ENCODE measurements around the gene RAB11FIP2. TPM values are rescaled to one million over a fixed set of nuclear protein-coding genes. Genes with fewer than 3 reads are reported as not detected.

The RAB11FIP2 gene
- total and polyA plus RNA-seq, 2 of the 8 experiments (the other 6 are each of a cell fraction or from before 2014, with no cell fraction given), result 3.1 to 12.7 TPM

GRCh38 chr10:118020365-118020764, 26.4 kb downstream of the RAB11FIP2 start (continued):
- TF ChIP-seq, protein P1, sequence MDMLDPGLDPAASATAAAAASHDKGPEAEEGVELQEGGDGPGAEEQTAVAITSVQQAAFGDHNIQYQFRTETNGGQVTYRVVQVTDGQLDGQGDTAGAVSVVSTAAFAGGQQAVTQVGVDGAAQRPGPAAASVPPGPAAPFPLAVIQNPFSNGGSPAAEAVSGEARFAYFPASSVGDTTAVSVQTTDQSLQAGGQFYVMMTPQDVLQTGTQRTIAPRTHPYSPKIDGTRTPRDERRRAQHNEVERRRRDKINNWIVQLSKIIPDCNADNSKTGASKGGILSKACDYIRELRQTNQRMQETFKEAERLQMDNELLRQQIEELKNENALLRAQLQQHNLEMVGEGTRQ (IDR thresholded peaks at IDR 0.05; ENCODE audit: low read length), result no peak
- no peak for TF ChIP-seq TBP (IDR thresholded peaks at IDR 0.05; ENCODE audit: low read depth, low read length)
- no peak for TF ChIP-seq SIN3A (conservative IDR thresholded peaks at IDR 0.05 in 1 of 2, IDR thresholded peaks at IDR 0.05 in 1 of 2; ENCODE audit: low read depth in 1 of 2, low read length in 2 of 2)
- TF ChIP-seq SUZ12 (IDR thresholded peaks at IDR 0.05; ENCODE audit: low read length), result no peak
- TF ChIP-seq GABPA (IDR thresholded peaks at IDR 0.05; ENCODE audit: borderline replicate concordance, insufficient read depth, low read length), result no peak
- peak; percentile 47; the same call in 1 of the 2 replicates for TF ChIP-seq TEAD4 (IDR thresholded peaks at IDR 0.05; ENCODE audit: low read depth, low read length)
- TF ChIP-seq, protein P2, sequence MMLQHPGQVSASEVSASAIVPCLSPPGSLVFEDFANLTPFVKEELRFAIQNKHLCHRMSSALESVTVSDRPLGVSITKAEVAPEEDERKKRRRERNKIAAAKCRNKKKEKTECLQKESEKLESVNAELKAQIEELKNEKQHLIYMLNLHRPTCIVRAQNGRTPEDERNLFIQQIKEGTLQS (IDR thresholded peaks at IDR 0.05; ENCODE audit: insufficient read depth, low read depth, low read length), result no peak
- no peak for TF ChIP-seq CHD2 (IDR thresholded peaks at IDR 0.05; ENCODE audit: low read length)
- 0 out of 2 replicates have a peak, but pooled peaks have one; percentile 21 for TF ChIP-seq SRF (IDR thresholded peaks at IDR 0.05; ENCODE audit: low read depth, low read length)
- no peak for TF ChIP-seq EZH2 (IDR thresholded peaks at IDR 0.05; ENCODE audit: low read depth, low read length, severe bottlenecking)
